WTC11 (cell line): ENCODE data around the gene XPNPEP3.

ENCODE experiments used
- CREB1 ChIP-seq: sonication (generic); formaldehyde crosslinking; IDR thresholded peaks from 2 replicates; pipeline ENCODE4 v1.8.0; 2023; ENCODE audit warnings: mild to moderate bottlenecking, missing genetic modification reagents
- EMX1 ChIP-seq: fragments of 250-450 bp; sonication (Bioruptor Pico); IDR thresholded peaks from 2 replicates; pipeline ENCODE4 v1.8.0; 2021; ENCODE audit warnings: mild to moderate bottlenecking
- FOXJ3 ChIP-seq: sonication (generic); formaldehyde crosslinking; IDR thresholded peaks from 2 replicates; pipeline ENCODE4 v1.9.0; 2021; ENCODE audit warnings: missing genetic modification reagents, mild to moderate bottlenecking, borderline replicate concordance
- JUN ChIP-seq: sonication (generic); formaldehyde crosslinking; IDR thresholded peaks from 2 replicates; pipeline ENCODE4 v1.8.0; 2023; ENCODE audit warnings: mild to moderate bottlenecking, missing genetic modification reagents
- TEAD1 ChIP-seq: sonication (generic); formaldehyde crosslinking; IDR thresholded peaks from 2 replicates; pipeline ENCODE4 v1.8.0; 2022; ENCODE audit warnings: mild to moderate bottlenecking, missing genetic modification reagents
- USF1 ChIP-seq: sonication (generic); formaldehyde crosslinking; IDR thresholded peaks from 2 replicates; pipeline ENCODE4 v1.8.0; 2022; ENCODE audit warnings: mild to moderate bottlenecking, missing genetic modification reagents
- USF2 ChIP-seq: sonication (generic); formaldehyde crosslinking; IDR thresholded peaks from 2 replicates; pipeline ENCODE4 v1.8.1; 2023; ENCODE audit warnings: mild to moderate bottlenecking, missing genetic modification reagents, moderate library complexity
- TF ChIP-seq, protein P1 (sequence below): fragments of 200-600 bp; IDR thresholded peaks from 2 replicates; pipeline ENCODE4 v1.8.0; 2022; ENCODE audit warnings: antibody characterized with exemption

DNA sequence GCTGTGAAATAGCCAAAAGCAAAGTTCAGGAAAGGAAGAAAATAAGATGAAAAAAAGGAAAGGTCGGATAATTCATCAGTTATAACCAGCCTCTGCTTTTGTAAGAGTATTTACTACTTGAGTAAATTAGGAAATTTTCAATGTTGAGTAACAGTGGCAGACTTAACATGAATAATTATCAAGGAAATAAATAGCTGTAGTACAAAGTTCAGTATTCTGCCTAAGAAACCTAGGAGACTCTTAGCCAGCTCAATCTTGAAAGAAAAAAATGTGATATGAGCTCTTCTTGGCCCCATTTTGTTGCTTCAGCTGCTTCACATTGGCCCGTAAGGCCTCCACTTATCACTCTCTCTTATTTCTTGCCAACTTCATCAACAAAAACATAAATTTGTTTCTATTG is 22.0 kb downstream of the XPNPEP3 start:
- TF ChIP-seq, protein P1, sequence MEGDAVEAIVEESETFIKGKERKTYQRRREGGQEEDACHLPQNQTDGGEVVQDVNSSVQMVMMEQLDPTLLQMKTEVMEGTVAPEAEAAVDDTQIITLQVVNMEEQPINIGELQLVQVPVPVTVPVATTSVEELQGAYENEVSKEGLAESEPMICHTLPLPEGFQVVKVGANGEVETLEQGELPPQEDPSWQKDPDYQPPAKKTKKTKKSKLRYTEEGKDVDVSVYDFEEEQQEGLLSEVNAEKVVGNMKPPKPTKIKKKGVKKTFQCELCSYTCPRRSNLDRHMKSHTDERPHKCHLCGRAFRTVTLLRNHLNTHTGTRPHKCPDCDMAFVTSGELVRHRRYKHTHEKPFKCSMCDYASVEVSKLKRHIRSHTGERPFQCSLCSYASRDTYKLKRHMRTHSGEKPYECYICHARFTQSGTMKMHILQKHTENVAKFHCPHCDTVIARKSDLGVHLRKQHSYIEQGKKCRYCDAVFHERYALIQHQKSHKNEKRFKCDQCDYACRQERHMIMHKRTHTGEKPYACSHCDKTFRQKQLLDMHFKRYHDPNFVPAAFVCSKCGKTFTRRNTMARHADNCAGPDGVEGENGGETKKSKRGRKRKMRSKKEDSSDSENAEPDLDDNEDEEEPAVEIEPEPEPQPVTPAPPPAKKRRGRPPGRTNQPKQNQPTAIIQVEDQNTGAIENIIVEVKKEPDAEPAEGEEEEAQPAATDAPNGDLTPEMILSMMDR = no peak
- TF ChIP-seq JUN (CRISPR knock-in tag) = no peak
- TF ChIP-seq USF1 (CRISPR knock-in tag) = no peak
- no peak for TF ChIP-seq USF2 (CRISPR knock-in tag)
- TF ChIP-seq FOXJ3 (CRISPR knock-in tag) = no peak
- no peak for TF ChIP-seq EMX1 (CRISPR knock-in tag)
- TF ChIP-seq TEAD1 (CRISPR knock-in tag) = no peak
- TF ChIP-seq CREB1 (CRISPR knock-in tag) = no peak
